Left kidney (tissue), 2 donors: ENCODE measurements around the gene FAM186B. TPM values are rescaled to one million over a fixed set of nuclear protein-coding genes. Genes with fewer than 3 reads are reported as not detected.

ENCODE experiments used
- DNase-seq: peaks from one replicate; pipeline ENCODE4 v3.0.0-alpha.2; 2013
- polyA plus RNA-seq: library from polyadenylated mRNA; unstranded; fragments of 120-200 nt; gene quantifications from one replicate; pipeline ENCODE4 v1.2.1, GENCODE V29; 2013; ENCODE audit not compliant: insufficient read length

The FAM186B gene
- polyA plus RNA-seq, 1 donor, result 3.1 TPM

- no peak for DNase-seq
Measured at GRCh38 chr12:49568442-49569162, 36.8 kb downstream of the FAM186B start.

DNA sequence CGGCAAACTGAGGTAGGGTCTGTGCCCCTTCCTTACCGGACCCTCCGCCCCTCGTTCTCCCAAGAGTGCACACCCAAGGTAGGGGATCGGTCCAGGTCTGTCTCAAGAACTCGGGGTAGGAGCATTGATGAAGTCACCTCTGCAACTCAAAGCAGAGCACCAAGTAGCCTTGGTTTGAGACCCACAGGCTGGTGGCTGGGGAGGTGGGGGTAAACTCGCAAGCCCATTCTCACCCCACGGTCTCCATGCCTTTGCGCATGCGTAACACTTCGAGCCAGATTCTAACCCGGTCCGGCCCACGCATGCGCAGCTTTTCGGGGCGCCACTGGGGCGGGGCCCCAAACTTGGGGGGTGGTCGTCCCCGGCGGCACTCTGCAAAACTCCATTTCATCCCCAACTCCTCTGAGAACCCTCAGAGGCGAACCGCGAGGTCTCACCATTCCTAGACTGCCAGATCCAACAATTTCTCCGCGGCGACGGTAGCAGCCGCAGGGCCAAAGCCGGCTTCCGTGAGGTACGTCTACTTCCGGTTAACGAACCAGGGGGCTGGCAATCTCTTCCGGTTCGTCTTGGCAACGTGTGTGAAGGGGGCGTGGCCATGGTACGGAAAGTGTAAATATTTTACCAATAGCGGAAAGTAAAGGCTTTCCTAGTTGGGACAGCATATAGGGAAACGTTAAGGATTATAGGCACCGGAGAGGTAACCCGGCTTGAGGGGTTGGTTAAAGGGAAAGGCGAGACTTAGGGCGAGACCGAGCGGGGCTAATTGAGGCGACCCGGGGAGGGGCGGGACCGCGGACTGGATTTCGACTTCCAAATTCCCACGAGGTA lies 37.6 kb downstream of the FAM186B start, which contains the start of gene MCRS1:
Gene MCRS1, minus strand, starts transcription at position 532 of the 831 bp plus-strand sequence. CDS start 1,411 bp downstream, outside the sequence.
- DNase-seq, result peak; percentile 90

DNA sequence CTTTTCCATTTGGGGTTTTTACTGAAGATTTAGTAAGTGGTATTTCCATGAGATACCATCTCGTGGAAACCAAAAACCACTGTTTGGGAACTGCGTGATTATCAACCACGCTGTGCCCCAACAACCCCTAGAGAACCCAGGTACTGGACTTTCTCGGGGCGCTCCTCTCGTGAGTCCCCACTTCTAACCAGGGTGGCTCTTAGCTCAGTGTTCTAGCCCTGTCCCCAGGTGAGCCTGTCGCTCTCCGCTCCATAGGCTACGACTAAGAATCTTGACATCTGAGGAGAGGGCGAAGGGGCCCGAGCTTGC lies 38.2 kb downstream of the FAM186B start:
- no peak for DNase-seq

GRCh38 chr12:49566361-49566760 lies 39.1 kb downstream of the FAM186B start:
- no peak for DNase-seq

- no peak for DNase-seq
Measured at GRCh38 chr12:49565406-49566265, 39.8 kb downstream of the FAM186B start.

DNA sequence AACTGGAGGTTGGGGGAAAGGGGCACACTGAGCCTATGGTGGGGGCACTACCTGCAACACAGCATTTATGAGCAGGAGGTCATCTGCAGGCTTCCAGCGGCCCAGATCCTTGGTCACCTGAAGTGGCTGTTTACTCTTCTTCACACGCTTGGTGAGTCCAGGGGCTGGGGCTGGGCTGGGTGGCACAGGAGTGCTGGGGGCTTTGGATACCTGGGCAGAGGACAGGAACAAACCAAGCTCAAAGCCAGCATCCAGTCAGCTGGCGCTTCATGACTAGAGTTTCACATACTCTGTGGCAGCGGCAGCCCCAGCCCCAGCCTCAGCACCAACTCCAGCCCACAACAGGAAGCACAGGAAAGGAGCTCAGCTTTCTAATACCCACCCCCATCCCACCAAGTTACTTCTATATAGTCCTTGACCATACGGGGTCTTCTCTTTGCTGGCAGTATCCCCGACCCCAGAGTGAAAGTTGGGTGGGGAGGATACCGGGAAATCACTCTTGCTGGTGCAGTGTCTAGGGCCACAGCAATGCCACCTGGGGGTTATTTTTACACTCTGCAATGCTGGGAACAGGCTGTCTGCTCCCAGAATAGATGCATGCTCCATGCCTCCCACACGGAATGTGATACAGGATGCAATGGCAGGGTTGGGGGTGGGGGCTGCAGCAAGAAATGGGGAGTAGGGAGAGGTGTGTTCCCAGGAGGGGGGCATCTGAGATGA lies 40.6 kb downstream of the FAM186B start:
- no peak for DNase-seq

GRCh38 chr12:49563951-49564685 lies 41.3 kb downstream of the FAM186B start:
- no peak for DNase-seq

DNA sequence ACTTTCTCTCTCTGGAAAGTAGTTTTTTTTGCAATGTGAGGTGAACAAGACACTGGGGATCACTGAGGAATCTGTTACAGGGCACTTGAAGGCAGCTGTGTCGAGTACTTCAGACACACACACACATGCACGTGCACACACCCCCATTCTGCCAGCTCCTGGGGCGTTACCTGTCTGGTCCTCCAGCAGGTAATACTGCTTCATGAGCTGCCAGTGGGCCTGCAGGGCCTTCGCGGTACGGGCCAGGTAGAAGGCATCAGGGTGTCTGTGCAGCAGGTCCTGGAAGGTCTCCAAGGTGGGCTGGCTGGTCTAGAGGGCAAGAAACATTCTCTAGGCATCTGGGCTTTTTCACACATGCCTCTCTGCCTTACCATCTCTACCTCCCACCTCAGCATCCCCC lies 42.6 kb downstream of the FAM186B start:
- no peak for DNase-seq

DNA sequence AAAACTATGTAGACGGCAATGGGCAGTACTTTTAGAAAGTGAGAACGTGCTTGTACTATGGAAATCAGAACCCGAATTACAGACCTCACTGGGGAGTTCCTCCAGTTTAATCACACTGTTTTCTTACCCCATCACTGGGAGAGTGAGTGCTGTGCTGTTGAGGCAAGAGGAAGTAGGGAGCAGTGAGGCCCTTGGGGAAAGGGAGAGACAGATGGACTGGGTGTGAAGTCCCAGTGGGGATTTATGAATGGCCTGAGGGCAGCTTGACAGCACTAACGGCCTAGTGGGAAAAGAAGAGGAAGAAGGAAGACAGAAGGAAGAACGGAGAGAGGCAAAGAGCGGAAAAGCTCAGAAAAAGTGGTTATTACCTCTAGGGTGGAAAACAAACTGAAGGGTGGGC lies 43.2 kb downstream of the FAM186B start:
- DNase-seq, result no peak

- DNase-seq, result no peak
Measured at GRCh38 chr12:49560695-49561094, 44.7 kb downstream of the FAM186B start.

DNA sequence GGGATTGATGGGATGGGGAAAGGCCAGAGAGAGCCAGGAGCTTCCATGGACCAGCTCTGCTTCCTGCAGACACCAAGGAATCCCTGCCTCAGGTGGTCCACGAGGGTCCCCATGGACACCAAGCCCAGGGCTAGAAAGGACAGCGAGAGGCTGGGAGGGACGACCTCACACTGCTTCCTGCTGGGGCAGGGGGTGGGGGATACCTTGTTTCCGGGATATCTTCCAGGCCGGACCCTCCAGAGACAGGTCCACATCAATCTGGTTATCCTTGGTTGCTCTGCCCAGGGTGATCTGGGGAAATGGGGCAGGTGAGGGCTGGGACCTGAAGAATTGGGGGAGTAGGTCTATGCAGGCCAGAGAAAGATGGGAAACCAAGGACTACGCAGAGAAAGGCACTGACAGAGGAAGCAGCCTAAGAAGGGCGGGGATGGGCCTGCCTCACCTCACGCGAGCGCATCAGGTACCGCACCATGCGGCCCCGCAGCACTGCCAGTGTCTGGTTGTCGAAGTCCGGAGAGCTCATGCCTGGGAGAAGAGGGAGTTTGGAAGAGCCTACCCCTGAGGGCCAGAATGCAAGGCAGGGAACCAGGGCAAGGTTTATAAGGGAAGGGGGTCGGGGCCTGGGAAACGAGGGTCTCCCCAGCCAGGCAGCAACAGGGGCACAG lies 46.3 kb downstream of the FAM186B start:
- DNase-seq, result no peak

DNA sequence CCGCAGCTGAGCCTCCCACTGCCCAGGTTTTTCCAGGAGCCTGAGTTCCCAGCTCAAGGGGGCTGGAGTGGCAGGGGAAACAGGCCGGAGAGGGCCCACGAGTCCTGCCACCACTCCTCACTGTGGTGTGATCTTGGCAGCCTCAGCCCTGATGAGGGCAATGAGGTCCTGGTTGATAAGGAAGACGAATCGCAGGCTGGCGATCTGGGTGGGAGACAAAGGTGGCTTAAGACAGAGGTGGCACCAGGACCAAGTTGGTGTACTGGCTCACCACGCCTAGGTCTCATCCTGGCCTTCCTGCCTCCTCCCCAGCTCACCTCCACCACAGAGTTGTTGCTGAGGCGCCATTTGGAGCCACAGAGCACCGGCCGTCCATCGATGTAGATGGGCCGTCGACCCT lies 46.9 kb downstream of the FAM186B start:
- DNase-seq, result no peak

DNA sequence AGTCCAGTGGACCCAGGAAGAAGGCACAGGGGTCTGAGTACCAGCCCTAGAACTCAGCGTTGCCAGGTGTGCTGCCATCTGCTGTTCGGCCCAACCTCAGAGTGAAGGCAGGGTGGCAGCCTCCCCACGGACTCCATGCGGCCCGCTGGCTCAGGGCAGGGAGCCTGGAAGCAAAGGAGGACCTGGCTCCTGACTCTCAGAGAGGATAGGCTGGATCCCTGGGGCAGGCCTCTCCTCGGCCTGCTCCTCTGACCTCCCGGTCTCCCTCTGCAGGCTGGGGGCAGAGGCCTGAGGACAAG lies 47.6 kb downstream of the FAM186B start:
- no peak for DNase-seq

DNA sequence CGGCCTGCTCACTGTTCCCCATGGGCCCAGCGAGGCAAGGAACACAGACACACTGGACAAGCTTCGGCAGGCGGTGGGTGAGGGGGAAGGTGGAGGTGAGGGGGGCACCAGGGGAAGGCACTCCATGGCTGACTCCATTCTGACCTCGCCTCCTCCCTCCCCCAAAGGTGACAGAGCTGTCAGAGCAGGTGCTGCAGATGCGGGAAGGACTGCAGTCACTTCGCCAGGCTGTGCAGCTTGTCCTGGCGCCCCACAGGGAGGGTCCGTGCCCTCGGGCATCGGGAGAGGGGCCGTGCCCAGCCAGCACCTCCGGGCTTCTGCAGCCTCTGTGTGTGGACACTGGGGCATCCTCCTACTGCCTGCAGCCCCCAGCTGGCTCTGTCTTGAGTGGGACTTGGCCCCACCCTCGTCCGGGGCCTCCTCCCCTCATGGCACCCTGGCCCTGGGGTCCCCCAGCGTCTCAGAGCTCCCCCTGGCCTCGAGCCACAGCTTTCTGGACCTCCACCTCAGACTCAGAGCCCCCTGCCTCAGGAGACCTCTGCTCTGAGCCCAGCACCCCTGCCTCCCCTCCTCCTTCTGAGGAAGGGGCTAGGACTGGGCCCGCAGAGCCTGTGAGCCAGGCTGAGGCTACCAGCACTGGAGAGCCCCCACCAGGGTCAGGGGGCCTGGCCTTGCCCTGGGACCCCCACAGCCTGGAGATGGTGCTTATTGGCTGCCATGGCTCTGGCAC lies 48.1 kb downstream of the FAM186B start:
- no peak for DNase-seq

DNA sequence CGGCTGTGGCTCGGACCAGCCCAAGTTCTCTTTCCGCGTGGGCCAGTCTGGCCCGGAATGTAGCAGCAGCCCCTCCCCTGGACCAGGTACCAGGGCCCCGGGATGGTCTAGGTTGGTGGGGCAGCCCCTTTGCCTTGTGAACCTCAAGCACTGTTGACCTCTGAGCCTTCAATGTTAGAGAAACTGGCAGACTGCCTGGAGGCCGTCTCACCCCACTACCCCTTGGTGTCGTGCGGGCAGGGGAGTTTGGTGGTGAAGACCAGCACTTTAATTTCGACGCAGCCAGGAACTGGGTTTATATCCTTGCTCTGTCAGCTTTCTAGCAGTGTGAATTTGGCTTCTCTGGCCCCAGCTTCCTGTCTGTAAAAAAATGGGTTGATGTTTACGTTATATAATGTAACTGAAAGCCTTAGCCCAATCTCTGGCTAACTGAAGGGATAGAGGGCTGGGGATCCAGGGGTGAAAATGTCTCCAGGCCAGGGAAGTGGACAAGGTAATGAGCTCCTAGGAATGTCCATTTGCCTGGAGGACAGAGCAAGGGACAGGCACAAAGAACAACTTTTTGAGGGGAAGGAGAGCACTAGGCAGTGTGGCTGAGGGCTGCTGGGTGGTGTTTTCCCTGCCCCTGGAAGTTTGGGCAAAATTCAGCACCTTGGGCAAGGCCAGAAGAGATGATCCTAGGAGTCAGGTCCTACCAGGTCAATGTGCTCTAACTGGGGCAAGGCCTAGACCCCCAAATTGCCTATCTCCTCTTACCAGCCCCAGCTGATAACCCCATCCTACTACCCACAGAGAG lies 48.9 kb downstream of the FAM186B start:
- DNase-seq, result no peak

- no peak for DNase-seq
Measured at GRCh38 chr12:49555631-49556390, 49.6 kb downstream of the FAM186B start.

DNA sequence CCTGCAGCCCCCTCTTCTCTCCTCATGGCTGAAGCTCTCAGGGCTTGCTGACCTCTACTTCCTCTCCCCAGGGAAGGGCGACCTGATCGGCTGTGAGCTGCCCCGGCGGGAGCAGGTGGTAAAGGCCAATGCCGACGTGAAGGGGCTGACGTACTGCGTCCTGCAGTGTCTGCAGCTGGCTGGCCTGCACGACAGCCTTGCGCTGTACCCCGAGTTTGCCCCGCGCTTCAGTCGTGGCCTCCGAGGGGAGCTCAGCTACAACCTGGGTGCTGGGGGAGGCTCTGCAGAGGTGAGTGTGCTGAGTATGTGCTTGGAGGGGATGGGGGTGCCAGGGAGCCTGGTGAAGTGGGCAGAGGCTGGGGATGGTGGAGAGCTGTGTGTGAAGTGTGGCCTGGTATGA lies 51.2 kb downstream of the FAM186B start:
- no peak for DNase-seq

DNA sequence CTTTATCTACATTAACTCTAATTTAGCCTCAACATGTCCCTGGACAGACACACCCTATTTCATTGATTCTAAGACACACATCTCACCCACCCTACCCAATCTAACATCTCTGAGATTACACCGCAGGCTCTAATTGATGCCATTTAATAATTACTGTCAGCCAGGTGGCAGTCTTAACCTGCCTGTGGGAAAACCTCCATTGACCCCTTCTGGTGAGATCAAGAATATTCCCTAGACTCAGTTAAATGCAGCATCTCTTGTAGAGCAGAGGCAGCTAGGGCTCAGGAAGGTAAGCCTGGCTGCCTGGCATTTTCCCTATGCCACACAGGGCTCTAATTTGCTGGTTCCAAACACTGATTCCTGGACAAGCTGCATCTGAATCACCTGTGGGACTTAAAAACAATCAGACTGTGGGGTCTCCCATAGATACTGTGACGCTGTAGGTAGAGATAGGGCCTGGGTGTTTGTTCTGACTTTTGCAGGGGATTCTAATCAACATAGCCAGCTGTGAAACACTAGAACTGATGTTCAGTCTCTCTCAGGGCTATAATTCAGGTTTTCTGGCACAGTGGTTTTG lies 51.8 kb downstream of the FAM186B start:
- no peak for DNase-seq
